ENCODE results near the gene RAB22A.

RAB22A gene

GRCh38 chr20:58297394-58297793 is 12.1 kb upstream of the RAB22A start:
- DNase-seq (ENCODE audit: low spot score) = no peak
- Histone ChIP-seq H3K9me3 (ENCODE audit: severe bottlenecking) (no peaks in the 10 kb centered on the region), H3K27ac (ENCODE audit: poor library complexity, severe bottlenecking) (no peak overlapping the region), H3K36me3 (ENCODE audit: low read depth) (peaks cover 15% of the 10 kb centered on the region; the same call in 1 of the 2 replicates), H3K4me1 (ENCODE audit: insufficient read depth, poor library complexity, severe bottlenecking) (peaks cover 9% of the 10 kb centered on the region), H3K4me3 (ENCODE audit: severe bottlenecking) (no peak overlapping the region), H3K27me3 (ENCODE audit: insufficient read depth, poor library complexity, severe bottlenecking) (no peaks in the 10 kb centered on the region)
- TF ChIP-seq CTCF (IDR thresholded peaks at IDR 0.05; ENCODE audit: poor library complexity, severe bottlenecking) = no peak
- no peak for ATAC-seq (ENCODE audit: low read depth)

GRCh38 chr20:58300321-58300720 is 9.2 kb upstream of the RAB22A start:
- Histone ChIP-seq H3K27me3 (ENCODE audit: insufficient read depth, poor library complexity, severe bottlenecking) (no peaks in the 10 kb centered on the region), H3K4me3 (ENCODE audit: severe bottlenecking) (no peak overlapping the region), H3K27ac (ENCODE audit: poor library complexity, severe bottlenecking) (no peak overlapping the region), H3K36me3 (ENCODE audit: low read depth) (peaks cover 26% of the 10 kb centered on the region), H3K4me1 (ENCODE audit: insufficient read depth, poor library complexity, severe bottlenecking) (peaks cover 6% of the 10 kb centered on the region), H3K9me3 (ENCODE audit: severe bottlenecking) (no peaks in the 10 kb centered on the region)
- no peak for TF ChIP-seq CTCF (IDR thresholded peaks at IDR 0.05; ENCODE audit: poor library complexity, severe bottlenecking)
- no peak for ATAC-seq (ENCODE audit: low read depth)
- no peak for DNase-seq (ENCODE audit: low spot score)

GRCh38 chr20:58303547-58303946 is 6.0 kb upstream of the RAB22A start:
- Histone ChIP-seq H3K4me1 (ENCODE audit: insufficient read depth, poor library complexity, severe bottlenecking) (peaks cover 7% of the 10 kb centered on the region), H3K27me3 (ENCODE audit: insufficient read depth, poor library complexity, severe bottlenecking) (no peaks in the 10 kb centered on the region), H3K36me3 (ENCODE audit: low read depth) (peaks cover 29% of the 10 kb centered on the region), H3K9me3 (ENCODE audit: severe bottlenecking) (no peaks in the 10 kb centered on the region), H3K27ac (ENCODE audit: poor library complexity, severe bottlenecking) (no peak overlapping the region), H3K4me3 (ENCODE audit: severe bottlenecking) (no peak overlapping the region)
- TF ChIP-seq CTCF (IDR thresholded peaks at IDR 0.05; ENCODE audit: poor library complexity, severe bottlenecking) = no peak
- DNase-seq (ENCODE audit: low spot score) (no peak), ATAC-seq (ENCODE audit: low read depth) (no peak)

GRCh38 chr20:58305061-58305460 is 4.5 kb upstream of the RAB22A start:
- no peaks in the 10 kb centered on the region for H3K9me3 ChIP-seq (ENCODE audit: severe bottlenecking)
- H3K27me3 ChIP-seq (ENCODE audit: insufficient read depth, poor library complexity, severe bottlenecking) = no peaks in the 10 kb centered on the region
- DNase-seq (ENCODE audit: low spot score) (no peak), ATAC-seq (ENCODE audit: low read depth) (no peak)
- no peak for TF ChIP-seq CTCF (IDR thresholded peaks at IDR 0.05; ENCODE audit: poor library complexity, severe bottlenecking)
- no peak overlapping the region for H3K4me3 ChIP-seq (ENCODE audit: severe bottlenecking)
- H3K4me1 ChIP-seq (ENCODE audit: insufficient read depth, poor library complexity, severe bottlenecking) = peaks cover 7% of the 10 kb centered on the region
- H3K27ac ChIP-seq (ENCODE audit: poor library complexity, severe bottlenecking) = no peak overlapping the region
- peaks cover 26% of the 10 kb centered on the region for H3K36me3 ChIP-seq (ENCODE audit: low read depth)

DNA sequence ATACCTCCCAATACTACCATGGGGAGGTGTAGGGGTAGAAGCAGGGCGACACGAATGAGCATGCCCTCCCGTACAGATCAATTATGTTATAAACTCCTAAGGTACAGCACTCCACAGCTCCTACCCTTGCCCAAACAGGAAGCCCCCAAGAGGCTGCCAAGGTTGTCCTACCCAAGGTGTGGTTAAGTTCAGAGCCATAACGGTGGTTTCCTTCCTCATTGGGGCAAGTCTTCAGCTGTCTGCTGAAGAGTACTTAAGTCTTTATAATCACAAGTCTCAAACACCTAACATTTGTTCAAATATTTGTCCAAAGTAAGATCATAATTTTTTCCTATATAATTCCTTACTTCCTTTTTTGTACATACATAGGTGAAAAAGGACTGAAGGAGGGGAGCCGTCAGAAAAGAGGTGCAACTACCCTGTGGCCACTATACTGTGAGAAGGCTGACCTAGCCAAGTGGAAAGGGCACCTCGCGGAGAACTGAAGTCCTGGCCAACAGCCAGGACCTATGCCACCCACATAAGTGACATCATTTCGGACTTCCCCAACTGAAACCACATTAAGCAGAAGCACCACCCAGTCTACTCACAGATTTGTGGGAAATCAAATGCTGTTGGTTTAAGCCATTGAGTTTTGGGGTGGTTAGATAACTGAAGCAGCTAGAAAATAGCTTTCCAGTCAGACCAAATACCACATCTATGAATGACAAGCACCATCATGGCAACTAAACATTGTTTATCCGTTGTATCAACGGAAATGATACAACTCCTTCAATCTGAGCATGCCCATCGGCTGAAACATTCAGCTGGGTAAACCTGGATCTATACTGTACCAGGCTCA is 2.9 kb upstream of the RAB22A start:
- ATAC-seq (ENCODE audit: low read depth) (peak; percentile 19; the same call in 2 of the 3 replicates), DNase-seq (ENCODE audit: low spot score) (no peak)
- TF ChIP-seq CTCF (IDR thresholded peaks at IDR 0.05; ENCODE audit: poor library complexity, severe bottlenecking) = no peak
- Histone ChIP-seq H3K4me1 (ENCODE audit: insufficient read depth, poor library complexity, severe bottlenecking) (peaks cover 17% of the 10 kb centered on the region), H3K27ac (ENCODE audit: poor library complexity, severe bottlenecking) (peak overlapping the region; percentile 2), H3K36me3 (ENCODE audit: low read depth) (peaks cover 32% of the 10 kb centered on the region), H3K4me3 (ENCODE audit: severe bottlenecking) (no peak overlapping the region), H3K27me3 (ENCODE audit: insufficient read depth, poor library complexity, severe bottlenecking) (no peaks in the 10 kb centered on the region), H3K9me3 (ENCODE audit: severe bottlenecking) (no peaks in the 10 kb centered on the region)

Measured in RWPE2 (cell line).